HG02852 (cell line): Measurements from ENCODE around the gene CCDC71L.

Experiments
- ATAC-seq: cut with Tn5 transposase; IDR thresholded peaks from one replicate; pipeline ENCODE4 v1.9.1; 2021; ENCODE audit warnings: mild to moderate bottlenecking, moderate library complexity; ENCODE audit not compliant: unreplicated experiment

CCDC71L gene

GRCh38 chr7:106626376-106627164 lies 34.4 kb downstream of the CCDC71L start:
- no peak for ATAC-seq

DNA sequence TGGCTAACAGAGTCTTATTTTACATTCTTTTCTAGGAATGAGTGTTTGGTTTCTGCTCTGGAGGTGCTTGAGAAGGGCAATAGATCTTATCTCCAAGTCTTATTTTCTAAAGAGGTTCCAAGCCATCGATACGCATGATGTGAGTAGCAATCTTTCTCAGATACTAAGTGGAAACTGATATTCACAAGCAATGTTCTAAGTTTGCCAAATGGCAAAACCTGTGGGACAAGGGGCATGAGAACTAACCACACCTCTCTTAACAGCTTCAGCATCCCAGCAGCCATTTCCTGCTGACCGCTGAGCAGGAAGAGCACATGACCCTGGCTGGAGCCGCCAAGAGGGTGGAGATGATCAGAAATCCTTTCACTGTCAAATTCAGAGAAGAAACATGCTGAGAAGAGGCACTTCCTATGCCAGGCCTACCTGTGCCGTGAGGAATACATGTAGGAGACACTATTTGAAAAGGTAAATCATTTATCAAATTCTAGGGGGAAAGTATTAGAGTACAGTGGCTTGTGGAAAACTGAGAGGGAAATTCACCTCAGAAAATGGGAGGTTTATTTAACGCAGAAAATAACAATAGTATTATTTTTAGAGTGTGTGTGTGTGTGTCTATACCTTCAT lies 35.2 kb downstream of the CCDC71L start:
- no peak for ATAC-seq

DNA sequence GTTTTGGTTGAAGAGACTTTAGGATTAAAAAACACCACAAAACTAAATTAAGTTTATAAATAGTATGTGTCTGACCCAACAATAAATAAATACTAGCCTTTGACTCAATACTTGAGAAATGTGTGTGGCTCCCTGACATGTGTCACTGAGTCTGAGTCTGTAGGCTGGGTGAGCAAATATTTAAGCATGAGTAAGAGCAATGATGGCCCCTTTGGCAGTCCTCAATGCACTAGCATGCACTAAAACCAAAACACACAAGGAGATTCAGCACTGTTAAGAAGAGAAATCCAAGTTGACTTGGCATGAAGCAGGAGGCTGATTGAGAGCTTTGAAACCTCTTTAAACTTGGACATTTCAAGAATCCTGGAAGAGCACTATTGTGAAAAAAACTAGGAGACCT lies 37.1 kb downstream of the CCDC71L start:
- ATAC-seq = no peak

- no peak for ATAC-seq
These were observed 37.7 kb downstream of the CCDC71L start for GRCh38 chr7:106623315-106623660.

DNA sequence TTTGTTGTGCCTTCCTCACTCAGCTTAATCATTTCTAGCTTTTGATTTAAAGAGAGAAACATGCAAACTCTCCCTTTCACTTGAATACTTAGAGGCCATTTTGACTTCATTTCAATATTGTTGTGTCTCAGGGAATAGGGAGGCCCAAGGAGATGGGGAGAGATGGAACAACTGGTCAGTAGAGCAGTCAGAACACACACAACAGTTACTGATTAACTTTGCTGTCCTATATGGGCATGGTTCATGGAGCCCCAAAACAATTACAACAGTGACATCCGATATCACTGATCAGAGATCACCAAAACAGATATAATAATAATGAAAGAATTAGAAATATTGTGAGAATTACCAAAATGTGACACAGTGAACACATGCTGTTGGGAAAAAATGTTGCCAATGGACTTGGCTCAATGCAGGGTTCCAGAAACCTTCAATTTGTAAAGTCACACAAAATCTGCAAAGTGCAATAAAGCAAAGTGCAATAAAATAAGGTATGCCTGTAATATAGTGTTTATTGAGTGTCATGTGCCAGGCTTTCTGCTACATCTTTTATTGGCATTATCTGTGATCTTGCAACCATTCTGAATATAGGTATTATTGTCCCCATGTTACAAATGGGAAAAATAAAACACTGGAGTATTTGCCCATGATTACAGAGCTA lies 38.2 kb downstream of the CCDC71L start:
- ATAC-seq = no peak

- ATAC-seq = no peak
These were observed 39.4 kb downstream of the CCDC71L start for GRCh38 chr7:106621393-106622132.

DNA sequence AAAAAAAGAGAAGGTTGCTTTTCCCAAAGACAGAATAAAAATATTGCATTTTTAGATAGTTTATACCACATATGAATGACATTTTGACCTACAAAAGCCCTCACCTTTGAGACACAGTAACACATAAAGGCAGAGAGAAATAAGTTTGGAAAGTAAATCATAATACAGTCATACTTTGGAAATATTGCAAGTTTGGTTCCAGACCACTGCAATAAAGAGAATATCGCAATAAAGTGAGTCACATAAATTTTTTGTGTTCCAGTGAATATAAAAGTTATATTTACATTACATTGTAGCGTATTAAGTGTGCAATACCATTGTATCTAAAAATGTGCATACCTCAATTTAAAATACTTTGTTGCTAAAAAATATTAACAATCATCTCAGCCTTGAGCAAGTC lies 40.3 kb downstream of the CCDC71L start:
- ATAC-seq = no peak

- no peak for ATAC-seq
These were observed 40.9 kb downstream of the CCDC71L start for GRCh38 chr7:106620034-106620433.

DNA sequence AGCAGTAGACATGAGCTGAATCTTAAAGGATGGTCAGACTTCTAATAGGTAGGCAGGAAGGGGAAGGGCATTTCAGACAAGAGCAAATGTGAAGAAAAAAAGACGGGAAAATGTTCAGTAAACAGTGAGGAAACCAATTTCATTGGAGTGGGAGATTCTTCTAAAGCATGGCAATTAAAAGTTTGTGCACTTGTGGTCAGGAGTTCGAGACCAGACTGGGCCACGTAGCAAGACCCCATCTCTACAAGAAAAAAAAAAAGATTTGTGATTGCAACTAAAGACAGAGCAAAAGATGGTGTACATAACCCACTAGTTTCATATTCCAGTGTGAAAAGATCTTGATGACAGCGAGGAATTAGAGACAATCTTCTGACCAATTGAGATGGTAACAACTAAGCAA lies 41.7 kb downstream of the CCDC71L start:
- no peak for ATAC-seq

- no peak for ATAC-seq
These were observed 42.5 kb downstream of the CCDC71L start for GRCh38 chr7:106618480-106618879.

DNA sequence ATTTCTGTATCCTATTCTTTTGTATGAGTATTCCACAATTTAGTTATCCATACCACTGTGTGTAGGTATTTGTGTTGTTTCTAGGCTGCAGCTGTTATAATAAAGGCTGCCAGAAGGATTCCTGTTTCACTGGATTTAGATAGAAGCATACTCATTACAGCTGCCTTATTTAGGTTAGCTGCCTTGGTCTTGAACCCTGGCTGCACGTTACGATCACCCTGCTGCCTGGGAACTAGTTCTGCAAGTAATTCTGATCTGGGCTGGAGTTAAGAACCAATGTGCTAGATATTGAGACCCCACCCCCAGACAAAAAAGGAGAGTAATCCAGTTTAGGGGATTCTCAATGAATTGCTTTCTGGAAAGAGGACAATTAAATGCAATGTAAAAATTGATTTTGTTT lies 43.1 kb downstream of the CCDC71L start:
- no peak for ATAC-seq

DNA sequence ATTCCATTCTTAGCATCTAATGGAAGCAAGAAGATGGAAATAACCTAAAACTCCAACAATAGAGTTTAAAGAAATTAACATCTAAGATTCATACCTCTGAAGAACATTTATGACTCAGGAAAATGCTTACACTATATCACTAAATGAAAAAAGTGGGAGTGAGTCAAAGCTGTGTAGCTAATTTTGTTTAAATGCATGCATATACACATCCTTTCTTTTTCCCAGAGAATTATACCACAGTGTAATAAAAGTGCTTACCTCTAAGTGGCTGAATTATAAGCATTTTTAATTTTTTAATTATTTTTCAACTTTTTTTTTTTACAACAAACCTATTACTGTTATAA lies 44.3 kb downstream of the CCDC71L start:
- ATAC-seq = no peak

GRCh38 chr7:106615808-106616707 lies 44.9 kb downstream of the CCDC71L start:
- ATAC-seq = no peak

GRCh38 chr7:106614751-106615150 lies 46.2 kb downstream of the CCDC71L start:
- no peak for ATAC-seq

- ATAC-seq = no peak
These were observed 47.0 kb downstream of the CCDC71L start for GRCh38 chr7:106613848-106614560.

DNA sequence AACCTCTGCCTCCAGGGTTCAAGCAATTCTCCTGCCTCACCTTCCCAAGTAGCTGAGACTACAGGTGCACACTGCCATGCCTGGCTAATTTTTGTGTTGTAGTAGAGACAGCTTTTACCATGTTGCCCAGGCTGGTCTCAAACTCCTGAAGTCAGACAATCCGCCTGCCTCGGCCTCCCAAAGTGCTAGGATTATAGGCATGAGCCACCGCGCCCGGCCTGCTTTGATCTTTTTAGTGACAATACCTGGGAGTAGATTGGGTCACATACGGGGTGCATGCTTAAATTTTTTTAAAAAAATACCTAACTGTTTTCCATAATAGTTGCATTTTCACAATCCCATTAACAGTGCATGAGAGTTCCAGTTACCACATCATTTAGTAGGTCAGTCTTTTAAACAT lies 47.7 kb downstream of the CCDC71L start:
- ATAC-seq = no peak

DNA sequence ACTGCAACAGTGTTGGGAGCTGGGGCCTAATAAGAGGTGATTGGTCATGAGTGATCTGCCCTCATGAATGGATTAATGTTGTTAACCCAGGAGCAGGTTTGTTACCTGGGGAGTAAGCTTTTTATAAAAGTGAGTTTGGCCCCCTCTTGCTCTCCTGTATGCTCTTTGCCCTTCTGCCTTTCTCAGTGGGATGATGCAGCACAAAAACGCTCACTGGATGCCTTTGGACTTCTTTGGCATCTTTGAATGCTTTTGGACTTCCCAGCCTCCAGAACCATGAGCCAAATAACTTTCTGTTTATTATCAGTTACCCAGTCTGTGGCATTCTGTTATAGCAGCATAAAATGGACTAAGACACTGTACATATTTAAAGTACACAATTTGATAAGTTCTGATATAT lies 48.5 kb downstream of the CCDC71L start:
- no peak for ATAC-seq

DNA sequence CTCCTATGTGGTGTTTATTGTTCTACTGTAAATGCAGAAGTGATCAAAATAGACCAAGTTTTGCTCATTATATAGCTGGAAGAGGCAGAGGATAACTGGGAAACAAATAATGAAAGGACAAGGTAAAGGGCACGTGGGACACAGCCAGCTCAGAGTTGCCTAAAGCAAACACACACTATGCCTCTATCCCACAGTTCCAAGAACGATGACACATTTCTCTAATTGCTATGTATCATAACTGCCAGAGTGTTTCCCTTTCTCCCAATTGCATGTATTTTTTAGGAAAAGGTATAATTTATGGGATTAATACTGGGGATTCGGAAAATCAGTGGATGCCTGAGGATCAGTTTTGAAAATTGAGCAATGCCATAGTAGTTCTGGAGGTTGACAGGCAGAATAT lies 49.0 kb downstream of the CCDC71L start:
- no peak for ATAC-seq

DNA sequence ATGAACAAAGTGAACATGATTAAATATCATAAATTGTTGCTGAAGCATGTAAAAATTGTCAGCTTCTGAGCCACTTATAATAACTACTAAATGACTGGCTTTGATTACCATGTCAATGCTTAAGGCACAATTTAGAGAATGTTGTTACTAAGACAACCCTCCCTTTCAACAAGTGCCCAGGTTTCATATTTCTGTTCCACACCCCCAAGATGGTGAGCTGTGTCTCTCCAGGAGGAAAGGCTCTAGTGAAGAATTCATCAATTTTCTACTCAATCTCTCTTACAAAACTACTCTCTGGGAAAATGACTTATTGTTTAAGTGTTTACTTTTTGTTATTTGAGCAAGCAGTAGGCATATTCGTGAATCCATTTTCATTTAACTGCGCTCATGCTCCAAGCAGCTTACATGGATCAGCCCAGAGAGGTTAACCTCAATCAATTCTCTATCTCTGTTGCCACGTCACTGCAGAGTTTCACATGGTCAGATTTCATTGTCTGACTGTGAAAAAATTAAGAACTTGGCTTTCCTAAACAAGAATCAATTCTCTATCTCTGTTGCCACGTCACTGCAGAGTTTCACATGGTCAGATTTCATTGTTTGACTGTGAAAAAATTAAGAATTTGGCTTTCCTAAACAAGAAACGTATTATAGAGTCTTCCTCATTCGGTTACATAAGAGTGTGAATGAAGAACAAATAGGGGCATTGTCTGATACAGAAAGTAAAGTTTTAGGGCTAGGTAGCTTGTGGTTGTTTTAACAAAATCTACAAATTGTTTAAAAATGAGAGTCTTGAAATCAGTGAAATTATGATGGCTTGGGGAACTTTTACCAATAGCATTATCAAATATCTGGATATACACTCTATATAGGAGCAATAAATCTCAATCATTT lies 49.7 kb downstream of the CCDC71L start:
- no peak for ATAC-seq
